DND-41 (cell line): ENCODE measurements around the gene KCTD6.

ENCODE experiments used
- ATAC-seq: fragments of 200-7000 bp; cut with Tn5 transposase; 3 replicates; pipeline ENCODE4 v1.9.1; 2021; ENCODE audit warnings: low read depth; ENCODE audit not compliant: insufficient read depth
- DNase-seq: peaks from one replicate; pipeline ENCODE4 v3.0.0-alpha.2; 2020
- H2AFZ ChIP-seq: 2 replicates; pipeline ENCODE4 v1.6.0; 2012; ENCODE audit warnings: low read depth, low read length
- H3K27ac ChIP-seq: 2 replicates; pipeline ENCODE4 v1.5.1; 2012; ENCODE audit warnings: low read length, inconsistent platforms
- H3K27me3 ChIP-seq: fragments of 200-600 bp; sonication (generic); 2 replicates; pipeline ENCODE4 v1.6.0; 2012; ENCODE audit warnings: low read length, mild to moderate bottlenecking, inconsistent platforms; ENCODE audit not compliant: insufficient read depth, poor library complexity
- H3K36me3 ChIP-seq: 2 replicates; pipeline ENCODE4 v1.5.1; 2012; ENCODE audit warnings: low read length, inconsistent platforms; ENCODE audit not compliant: insufficient read depth
- H3K4me1 ChIP-seq: 2 replicates; pipeline ENCODE4 v1.5.1; 2012; ENCODE audit warnings: mild to moderate bottlenecking, low read length; ENCODE audit not compliant: insufficient read depth
- H3K4me2 ChIP-seq: 2 replicates; pipeline ENCODE4 v1.6.0; 2012; ENCODE audit warnings: mild to moderate bottlenecking, moderate library complexity, low read length, inconsistent platforms; ENCODE audit not compliant: insufficient read depth
- H3K4me3 ChIP-seq, 2 experiments: fragments of 200-600 bp in 1 of 2; shearing (Covaris generic) in 1 of 2; 2 replicates each; pipeline ENCODE4 v1.5.1; 2012 to 2016; ENCODE audit warnings: inconsistent platforms in 2 of 2, low read length in 2 of 2, mild to moderate bottlenecking in 2 of 2, low read depth in 1 of 2, moderate library complexity in 1 of 2
- H3K79me2 ChIP-seq: 2 replicates; pipeline ENCODE4 v1.6.0; 2012; ENCODE audit warnings: low read length, inconsistent platforms; ENCODE audit not compliant: insufficient read depth
- H3K9ac ChIP-seq: 2 replicates; pipeline ENCODE4 v1.6.0; 2012; ENCODE audit warnings: low read depth, mild to moderate bottlenecking, inconsistent platforms, low read length, moderate library complexity
- H3K9me3 ChIP-seq: 2 replicates; pipeline ENCODE4 v1.5.1; 2012; ENCODE audit warnings: low read length, moderate library complexity, mild to moderate bottlenecking, inconsistent platforms; ENCODE audit not compliant: insufficient read depth, severe bottlenecking
- H4K20me1 ChIP-seq: 2 replicates; pipeline ENCODE4 v1.6.0; 2012; ENCODE audit warnings: low read length; ENCODE audit not compliant: insufficient read depth
- EZH2 ChIP-seq: IDR thresholded peaks from 3 replicates; pipeline ENCODE4 v1.6.1; 2012; ENCODE audit warnings: borderline replicate concordance, low read depth, mild to moderate bottlenecking, moderate library complexity, low read length, inconsistent platforms; ENCODE audit not compliant: severe bottlenecking
- TF ChIP-seq, protein P1 (sequence below): IDR thresholded peaks from 2 replicates; pipeline ENCODE4 v1.5.1; 2012; ENCODE audit warnings: borderline replicate concordance, low read length, moderate library complexity, mild to moderate bottlenecking; ENCODE audit not compliant: poor library complexity, severe bottlenecking; ENCODE audit errors: extremely low read depth

The KCTD6 gene

DNA sequence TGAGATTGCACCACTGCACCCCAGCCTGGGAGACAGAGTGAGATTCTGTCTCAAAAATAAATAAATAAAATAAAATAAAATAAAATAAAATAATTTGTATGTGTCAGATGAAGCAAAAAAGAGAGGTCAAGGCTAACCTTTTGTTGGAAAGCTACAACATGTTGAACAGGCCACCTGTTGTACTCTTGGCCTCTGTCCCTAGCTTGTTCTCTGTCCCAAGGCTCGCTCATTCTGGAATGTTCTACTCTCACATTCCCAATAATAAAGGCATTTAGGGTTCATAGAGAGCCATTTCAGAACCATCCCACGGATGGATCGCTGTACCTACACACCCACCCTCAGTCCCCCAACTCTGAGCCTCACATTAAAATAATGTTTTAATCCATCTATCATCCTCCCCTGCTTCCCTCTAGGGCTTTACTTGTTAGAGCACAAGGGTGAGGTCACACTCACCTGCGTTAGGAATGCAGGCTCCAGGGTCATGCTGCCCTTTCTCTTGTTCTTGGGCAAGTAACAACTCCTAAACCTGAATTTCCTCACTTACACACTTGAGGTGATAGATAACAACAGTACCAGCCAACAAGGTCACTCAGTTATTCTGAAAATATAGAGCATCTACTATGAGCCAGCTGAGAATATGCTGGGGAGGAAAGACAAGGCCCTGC lies 24.9 kb upstream of the KCTD6 start:
- peaks cover 7% of the 10 kb centered on the region; the same call in 1 of the 2 replicates for H3K4me1 ChIP-seq
- no peak for ATAC-seq
- TF ChIP-seq, protein P1, sequence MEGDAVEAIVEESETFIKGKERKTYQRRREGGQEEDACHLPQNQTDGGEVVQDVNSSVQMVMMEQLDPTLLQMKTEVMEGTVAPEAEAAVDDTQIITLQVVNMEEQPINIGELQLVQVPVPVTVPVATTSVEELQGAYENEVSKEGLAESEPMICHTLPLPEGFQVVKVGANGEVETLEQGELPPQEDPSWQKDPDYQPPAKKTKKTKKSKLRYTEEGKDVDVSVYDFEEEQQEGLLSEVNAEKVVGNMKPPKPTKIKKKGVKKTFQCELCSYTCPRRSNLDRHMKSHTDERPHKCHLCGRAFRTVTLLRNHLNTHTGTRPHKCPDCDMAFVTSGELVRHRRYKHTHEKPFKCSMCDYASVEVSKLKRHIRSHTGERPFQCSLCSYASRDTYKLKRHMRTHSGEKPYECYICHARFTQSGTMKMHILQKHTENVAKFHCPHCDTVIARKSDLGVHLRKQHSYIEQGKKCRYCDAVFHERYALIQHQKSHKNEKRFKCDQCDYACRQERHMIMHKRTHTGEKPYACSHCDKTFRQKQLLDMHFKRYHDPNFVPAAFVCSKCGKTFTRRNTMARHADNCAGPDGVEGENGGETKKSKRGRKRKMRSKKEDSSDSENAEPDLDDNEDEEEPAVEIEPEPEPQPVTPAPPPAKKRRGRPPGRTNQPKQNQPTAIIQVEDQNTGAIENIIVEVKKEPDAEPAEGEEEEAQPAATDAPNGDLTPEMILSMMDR, result no peak
- TF ChIP-seq EZH2, result no peak

DNA sequence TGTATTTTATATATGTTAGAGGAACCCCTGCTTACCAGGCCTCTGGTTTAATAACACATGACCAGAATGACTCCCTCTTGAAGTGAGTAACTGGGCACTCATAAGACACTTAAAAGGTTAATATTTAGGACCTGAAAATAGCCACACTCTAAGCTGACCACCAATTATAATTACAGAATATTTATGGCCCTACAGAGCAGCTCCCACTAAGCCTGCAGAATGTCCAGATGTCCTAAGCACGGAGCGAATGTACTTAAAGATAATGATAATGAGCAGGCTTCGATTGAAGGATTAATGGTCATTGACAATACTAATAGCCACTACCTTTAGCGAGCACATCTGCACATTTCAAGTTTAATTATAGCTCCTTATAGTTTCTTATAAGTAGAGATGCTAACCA lies 22.8 kb upstream of the KCTD6 start:
- Histone ChIP-seq H3K9ac (no peak overlapping the region), H4K20me1 (no peaks in the 10 kb centered on the region), H3K36me3 (no peaks in the 10 kb centered on the region), H3K4me2 (no peak overlapping the region), H3K9me3 (no peaks in the 10 kb centered on the region), H3K27me3 (no peaks in the 10 kb centered on the region), H2AFZ (no peak overlapping the region), H3K4me1 (no peaks in the 10 kb centered on the region; the same call in 1 of the 2 replicates), H3K4me3 (no peak overlapping the region), H3K79me2 (no peaks in the 10 kb centered on the region), H3K27ac (no peak overlapping the region)
- ATAC-seq (no peak), DNase-seq (no peak)
- TF ChIP-seq, protein P1, result no peak
- TF ChIP-seq EZH2, result no peak

More for the DNA sequence above, 24.9 kb upstream of the KCTD6 start:
- no peaks in the 10 kb centered on the region for H3K36me3 ChIP-seq
- no peaks in the 10 kb centered on the region for H3K79me2 ChIP-seq
- no peak overlapping the region for H3K4me3 ChIP-seq
- no peak overlapping the region for H3K4me2 ChIP-seq
- no peaks in the 10 kb centered on the region for H4K20me1 ChIP-seq
- no peak overlapping the region for H2AFZ ChIP-seq
- H3K9ac ChIP-seq, result no peak overlapping the region
- no peaks in the 10 kb centered on the region for H3K9me3 ChIP-seq
- H3K27ac ChIP-seq, result no peak overlapping the region
- DNase-seq, result no peak
- no peaks in the 10 kb centered on the region for H3K27me3 ChIP-seq

DNA sequence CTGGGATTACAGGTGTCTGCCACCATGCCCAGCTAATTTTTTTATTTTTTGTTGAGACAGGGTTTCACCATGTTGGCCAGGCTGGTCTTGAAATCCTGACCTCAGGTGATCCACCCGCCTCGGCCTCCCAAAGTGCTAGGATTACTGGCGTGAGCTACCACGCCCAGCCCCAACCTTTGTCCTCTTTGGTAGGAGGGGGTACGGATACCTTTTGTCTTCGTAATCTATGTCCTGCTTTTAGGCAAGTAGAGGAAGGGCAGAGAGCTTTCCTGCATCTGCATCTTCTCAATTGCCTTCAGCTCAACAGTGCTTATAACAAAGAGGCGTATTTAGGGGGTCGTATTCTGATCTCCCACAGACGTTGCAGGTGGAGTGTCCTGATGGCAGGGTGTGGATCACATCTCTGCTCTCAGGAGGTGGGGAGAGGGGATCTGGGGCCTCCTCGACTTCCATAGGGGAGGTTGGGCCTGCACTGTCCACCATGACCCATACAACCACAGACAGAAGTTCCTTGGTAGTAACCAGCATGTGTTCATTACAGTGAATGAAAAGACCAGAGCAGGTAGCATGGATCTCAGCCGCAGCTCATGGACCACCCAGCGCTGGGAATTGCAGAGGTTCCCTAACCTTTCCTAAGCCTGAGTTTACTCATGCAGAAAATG lies 21.4 kb upstream of the KCTD6 start:
- DNase-seq (no peak), ATAC-seq (no peak)
- Histone ChIP-seq H2AFZ (no peak overlapping the region), H3K27ac (no peak overlapping the region), H3K9me3 (no peaks in the 10 kb centered on the region), H3K4me3 (no peak overlapping the region), H3K4me2 (no peak overlapping the region), H3K4me1 (no peaks in the 10 kb centered on the region), H3K36me3 (no peaks in the 10 kb centered on the region), H3K79me2 (no peaks in the 10 kb centered on the region), H3K27me3 (peaks cover 4% of the 10 kb centered on the region), H3K9ac (no peak overlapping the region), H4K20me1 (no peaks in the 10 kb centered on the region)
- TF ChIP-seq, protein P1, result no peak
- no peak for TF ChIP-seq EZH2
